GM18873 (cell line): ENCODE results near the gene PPP1R13L.
"Not testable (repeated sequence)": the region's sequence is repeated elsewhere in the genome, so short reads cannot be mapped to it uniquely, and the experiment has no call there.

Experiments used
- ATAC-seq: cut with Tn5 transposase; IDR thresholded peaks from one replicate; pipeline ENCODE4 v1.9.1; 2021; ENCODE audit warnings: mild to moderate bottlenecking, moderate library complexity, moderate number of reproducible peaks; ENCODE audit not compliant: unreplicated experiment, low FRiP score

PPP1R13L gene

DNA sequence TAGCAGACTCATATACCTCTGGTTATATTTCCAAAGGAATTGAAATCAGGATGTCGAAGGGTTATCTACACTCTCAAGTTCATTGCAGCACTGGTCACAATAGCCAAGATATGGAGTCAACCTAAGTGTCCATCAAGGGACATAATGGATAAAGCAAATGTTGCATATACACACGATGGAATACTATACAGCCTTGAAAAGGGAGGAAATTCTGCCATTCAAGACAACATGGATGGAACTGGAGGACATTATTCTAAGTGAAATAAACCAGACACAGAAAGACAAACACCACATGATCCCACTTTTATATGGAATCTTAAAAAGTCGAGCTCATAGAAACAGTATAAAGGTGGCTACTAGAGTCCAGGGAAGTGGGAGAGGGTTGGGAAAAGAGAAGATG lies 32.5 kb upstream of the PPP1R13L start:
- no peak for ATAC-seq

DNA sequence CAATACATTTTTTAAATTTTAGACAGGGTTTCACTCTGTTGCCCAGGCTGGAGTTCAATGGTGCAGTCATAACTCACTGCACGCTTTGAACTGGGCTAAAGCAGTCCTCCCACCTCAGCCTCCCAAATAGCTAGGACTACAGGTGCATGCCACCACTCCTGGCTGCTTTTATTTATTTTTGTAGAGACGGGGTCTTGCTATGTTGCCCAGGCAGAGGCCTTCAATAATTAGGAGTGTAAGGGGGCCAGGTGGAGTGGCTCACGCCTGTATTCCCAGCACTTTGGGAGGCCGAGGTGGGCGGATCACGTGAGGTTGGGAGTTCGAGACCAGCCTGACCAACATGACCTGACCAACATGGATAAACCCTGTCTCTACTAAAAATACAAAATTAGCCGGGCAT lies 27.7 kb upstream of the PPP1R13L start:
- not testable (repeated sequence) for ATAC-seq

- not testable (repeated sequence) for ATAC-seq
Observed at GRCh38 chr19:45431008-45431407, 26.1 kb upstream of the PPP1R13L start.

- not testable (repeated sequence) for ATAC-seq
Observed at GRCh38 chr19:45429896-45430295, 25.0 kb upstream of the PPP1R13L start.

GRCh38 chr19:45428384-45429231 lies 23.7 kb upstream of the PPP1R13L start:
- no peak for ATAC-seq

DNA sequence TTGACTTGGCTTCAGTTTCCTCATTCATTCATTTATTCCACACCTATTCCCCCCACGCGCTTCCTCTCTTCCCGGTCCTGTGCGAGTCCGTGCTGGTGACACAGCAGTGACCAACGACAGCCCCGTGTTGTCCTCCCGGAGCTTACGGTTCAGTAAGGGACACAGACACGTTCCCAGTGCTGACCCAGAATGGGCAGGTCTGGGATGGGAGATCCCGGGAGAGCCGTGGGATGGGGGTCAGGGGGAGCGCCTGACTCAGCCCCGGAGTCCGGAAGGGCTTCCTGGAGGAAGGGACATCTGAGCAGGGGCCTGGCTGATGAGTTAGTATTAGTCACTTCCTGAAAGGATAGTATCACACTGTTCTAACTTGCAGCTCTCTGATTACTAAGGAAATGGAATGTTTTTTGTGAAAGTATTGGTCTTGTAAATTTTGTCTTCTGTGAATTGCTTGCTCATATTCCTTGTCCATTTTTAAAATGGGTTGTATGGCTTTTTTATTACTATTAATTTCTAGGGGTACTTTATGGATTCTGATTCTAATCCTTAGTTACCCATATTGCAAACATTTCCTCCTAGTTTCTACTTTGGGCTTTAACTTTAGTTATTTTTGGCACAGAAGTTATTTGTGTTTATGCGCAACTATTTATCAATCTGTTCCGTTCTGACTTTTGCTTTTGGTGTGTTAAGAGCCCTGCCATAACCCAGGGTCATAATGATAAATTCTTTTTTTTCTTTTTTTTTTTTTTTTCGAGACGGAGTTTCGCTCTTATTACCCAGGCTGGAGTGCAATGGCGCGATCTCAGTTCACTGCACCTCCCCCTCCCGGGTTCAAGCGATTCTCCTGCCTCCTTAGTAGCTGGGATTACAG lies 19.6 kb upstream of the PPP1R13L start:
- peak; percentile 19 for ATAC-seq

- peak; percentile 50 for ATAC-seq
Observed at GRCh38 chr19:45423589-45424190, 18.8 kb upstream of the PPP1R13L start, which contains the start of gene ERCC1. TSS of gene ERCC1 (minus strand) at chr19:45423917. CDS start at chr19:45423374, 543 bp downstream.

DNA sequence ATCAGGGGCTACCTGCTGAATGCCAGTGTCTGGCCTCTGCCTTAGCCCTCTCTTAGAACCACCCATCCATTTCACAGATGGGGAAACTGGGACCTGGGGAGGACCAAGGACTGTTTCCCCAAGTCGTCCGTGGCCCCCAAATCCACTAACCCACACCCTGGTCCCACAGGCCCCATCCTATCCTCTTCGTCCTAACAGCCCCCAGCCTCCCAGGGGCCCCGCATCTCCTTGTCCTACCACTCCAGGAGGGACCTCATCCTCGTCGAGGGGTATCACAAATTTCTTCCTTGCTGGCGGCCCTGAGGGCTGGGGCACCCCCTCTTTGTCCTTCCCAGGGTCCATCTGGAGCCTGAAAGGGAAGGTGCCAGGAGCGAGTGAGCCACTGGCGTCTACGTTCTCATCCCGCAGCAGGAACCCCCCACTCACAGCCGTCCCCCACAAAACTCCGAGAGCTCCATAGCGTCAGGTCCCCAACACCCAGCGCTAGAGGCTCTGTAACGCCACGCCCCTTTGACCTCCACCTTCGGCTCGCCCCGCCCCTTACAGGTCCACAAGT lies 18.2 kb upstream of the PPP1R13L start:
- ATAC-seq = no peak

GRCh38 chr19:45421947-45422498 lies 17.2 kb upstream of the PPP1R13L start:
- no peak for ATAC-seq

DNA sequence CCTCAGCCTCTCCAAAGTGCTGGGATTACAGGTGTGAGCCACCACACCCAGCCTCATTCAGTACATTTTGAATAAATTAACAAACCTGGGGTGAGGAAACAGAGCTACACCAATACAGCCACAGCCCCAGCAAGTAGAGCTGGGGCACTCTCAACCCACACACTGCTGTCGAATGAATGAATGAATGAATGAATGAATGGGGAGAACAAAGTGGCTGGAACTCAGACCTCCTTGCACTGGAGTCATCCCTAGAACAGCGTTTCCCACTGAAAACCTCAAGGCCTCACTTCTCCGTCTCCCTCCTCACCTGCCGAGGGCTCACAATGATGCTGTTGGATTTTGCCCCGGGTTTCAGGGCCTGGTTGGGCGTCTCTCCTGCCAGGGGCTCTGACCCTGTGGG lies 16.0 kb upstream of the PPP1R13L start:
- ATAC-seq = no peak

DNA sequence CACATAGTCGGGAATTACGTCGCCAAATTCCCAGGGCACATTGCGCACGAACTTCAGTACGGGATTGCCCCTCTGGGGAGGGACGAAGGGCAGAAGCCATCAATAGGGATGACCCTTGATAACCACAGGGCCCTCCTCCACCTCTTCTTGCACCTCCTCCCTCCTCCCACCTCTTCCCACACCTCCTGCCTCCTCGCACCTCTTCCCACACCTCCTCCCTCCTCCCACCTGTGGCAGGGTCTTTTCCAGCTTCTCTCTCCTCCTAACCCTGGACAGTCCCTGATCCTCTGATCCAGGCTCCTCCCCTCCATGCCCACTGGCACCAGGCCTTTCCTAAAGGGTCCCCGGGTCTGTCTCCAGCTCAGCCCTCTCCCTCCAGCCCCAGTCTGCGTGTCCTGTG lies 15.5 kb upstream of the PPP1R13L start:
- ATAC-seq = no peak

- ATAC-seq = no peak
Observed at GRCh38 chr19:45419895-45420294, 15.0 kb upstream of the PPP1R13L start.

- ATAC-seq = no peak
Observed at GRCh38 chr19:45419396-45419795, 14.5 kb upstream of the PPP1R13L start.

DNA sequence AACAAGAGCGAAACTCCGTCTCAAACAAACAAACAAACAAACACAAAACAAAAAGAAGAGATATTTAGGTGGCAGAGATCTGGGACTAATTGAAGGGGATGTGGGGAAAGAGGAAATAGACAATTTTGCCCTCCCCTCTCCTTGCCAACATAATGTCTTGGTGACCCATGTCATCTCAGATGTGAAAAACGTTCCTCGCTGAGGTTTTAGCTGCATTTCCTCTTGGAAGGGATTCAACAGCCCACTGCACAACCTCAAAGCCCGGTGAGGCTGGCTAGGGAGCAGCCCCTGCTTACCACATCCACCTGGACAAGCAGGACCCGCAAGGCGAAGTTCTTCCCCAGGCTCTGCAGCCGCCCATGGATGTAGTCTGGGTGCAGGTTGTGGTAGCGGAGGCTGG lies 13.9 kb upstream of the PPP1R13L start:
- ATAC-seq = no peak

- ATAC-seq = no peak
Observed at GRCh38 chr19:45417151-45417550, 12.3 kb upstream of the PPP1R13L start.

DNA sequence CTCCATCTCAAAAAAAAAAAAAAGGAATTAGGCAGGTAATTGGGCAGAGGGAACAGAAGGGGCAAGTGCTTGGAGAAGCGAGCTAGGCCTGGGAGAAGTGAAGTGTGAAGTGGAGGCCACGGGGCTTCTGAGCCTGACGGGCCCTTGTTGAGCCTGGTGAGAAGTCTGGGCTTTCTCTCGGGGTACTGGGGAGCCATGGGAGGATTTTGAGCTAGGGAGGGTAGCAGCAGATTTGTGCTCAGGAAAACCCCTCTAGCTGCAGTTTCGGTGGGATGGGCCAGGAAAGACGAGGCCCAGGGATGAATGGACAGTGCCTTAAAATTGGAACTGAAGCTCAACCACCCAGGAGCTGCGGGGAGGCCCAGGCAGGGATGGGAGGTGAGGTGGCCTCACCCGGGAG lies 9.6 kb upstream of the PPP1R13L start:
- ATAC-seq = no peak

DNA sequence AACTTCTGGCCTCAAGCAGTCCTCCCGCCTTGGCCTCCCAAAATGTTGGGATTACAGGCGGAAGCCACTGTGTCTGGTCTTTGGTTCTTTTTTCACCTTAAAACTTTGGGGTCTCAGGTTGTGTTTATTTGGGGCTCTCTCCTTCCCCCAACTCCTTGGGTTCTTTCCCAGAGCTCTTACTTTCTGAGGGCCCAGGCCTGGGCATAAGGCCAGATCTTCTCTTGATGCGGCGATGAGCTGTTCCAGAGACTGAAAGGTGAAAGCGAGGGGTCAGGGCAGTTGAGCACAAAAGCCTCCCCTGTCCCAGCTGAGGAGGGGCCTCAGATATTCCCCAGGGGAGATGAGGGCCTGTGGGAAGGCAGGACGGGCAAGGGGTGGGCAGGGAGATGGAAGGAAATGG lies 8.6 kb upstream of the PPP1R13L start:
- no peak for ATAC-seq

- ATAC-seq = not testable (repeated sequence)
Observed at GRCh38 chr19:45410330-45410729, 5.5 kb upstream of the PPP1R13L start.

- no peak for ATAC-seq
Observed at GRCh38 chr19:45409557-45409920, 4.7 kb upstream of the PPP1R13L start.

- ATAC-seq = no peak
Observed at GRCh38 chr19:45408830-45409556, 4.1 kb upstream of the PPP1R13L start.
